Cardiac fibroblast (primary cell): ENCODE data around the gene DCAF5.
A peak's percentile ranks its signal among the peaks of the same experiment; 100 is the strongest.

Experiments
- DNase-seq, 2 donors: peaks; one replicate each; pipeline versions ENCODE4 v3.0.0 to v3.0.0-alpha.2; 2010; ENCODE audit warnings: low read depth in 2 of 2
- H3K4me3 ChIP-seq, 2 donors: replicated peaks in 1 of 2; 1 replicate in 1 of 2; 2 replicates in 1 of 2; pipeline ENCODE4 v1.5.1; 2011; ENCODE audit warnings: low read depth in 2 of 2, low read length in 2 of 2, mild to moderate bottlenecking in 2 of 2, moderate library complexity in 1 of 2
- TF ChIP-seq, protein P1 (sequence below): IDR thresholded peaks from one replicate; pipeline ENCODE4 v1.5.1; 2011; ENCODE audit warnings: low read depth, mild to moderate bottlenecking, low read length, inconsistent platforms

DCAF5 gene

GRCh38 chr14:69114763-69115162 is 38.2 kb downstream of the DCAF5 start:
- H3K4me3 ChIP-seq: no peak overlapping the region
- no peak for DNase-seq
- TF ChIP-seq, protein P1, sequence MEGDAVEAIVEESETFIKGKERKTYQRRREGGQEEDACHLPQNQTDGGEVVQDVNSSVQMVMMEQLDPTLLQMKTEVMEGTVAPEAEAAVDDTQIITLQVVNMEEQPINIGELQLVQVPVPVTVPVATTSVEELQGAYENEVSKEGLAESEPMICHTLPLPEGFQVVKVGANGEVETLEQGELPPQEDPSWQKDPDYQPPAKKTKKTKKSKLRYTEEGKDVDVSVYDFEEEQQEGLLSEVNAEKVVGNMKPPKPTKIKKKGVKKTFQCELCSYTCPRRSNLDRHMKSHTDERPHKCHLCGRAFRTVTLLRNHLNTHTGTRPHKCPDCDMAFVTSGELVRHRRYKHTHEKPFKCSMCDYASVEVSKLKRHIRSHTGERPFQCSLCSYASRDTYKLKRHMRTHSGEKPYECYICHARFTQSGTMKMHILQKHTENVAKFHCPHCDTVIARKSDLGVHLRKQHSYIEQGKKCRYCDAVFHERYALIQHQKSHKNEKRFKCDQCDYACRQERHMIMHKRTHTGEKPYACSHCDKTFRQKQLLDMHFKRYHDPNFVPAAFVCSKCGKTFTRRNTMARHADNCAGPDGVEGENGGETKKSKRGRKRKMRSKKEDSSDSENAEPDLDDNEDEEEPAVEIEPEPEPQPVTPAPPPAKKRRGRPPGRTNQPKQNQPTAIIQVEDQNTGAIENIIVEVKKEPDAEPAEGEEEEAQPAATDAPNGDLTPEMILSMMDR: no peak

DNA sequence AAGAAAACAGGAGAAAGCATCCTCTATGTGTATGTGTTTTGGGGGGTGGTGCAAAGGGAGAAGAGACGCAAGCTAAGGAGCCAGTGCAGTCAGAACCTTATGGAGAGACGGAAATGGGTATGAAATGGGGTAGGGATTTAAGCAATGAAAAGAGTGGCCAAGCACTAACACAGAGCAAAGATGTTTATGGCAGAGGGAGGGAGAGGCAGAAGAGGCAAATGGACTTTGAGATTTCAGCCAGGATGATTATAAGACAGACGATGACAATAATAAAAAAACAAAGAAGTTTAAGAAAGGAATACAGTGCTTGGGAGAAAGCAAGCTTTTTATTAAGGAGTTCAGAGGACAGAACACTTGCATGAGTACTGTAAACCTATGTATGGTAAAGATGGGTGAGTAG is 44.6 kb downstream of the DCAF5 start:
- no peak for DNase-seq
- TF ChIP-seq, protein P1: no peak
- H3K4me3 ChIP-seq: no peak overlapping the region

DNA sequence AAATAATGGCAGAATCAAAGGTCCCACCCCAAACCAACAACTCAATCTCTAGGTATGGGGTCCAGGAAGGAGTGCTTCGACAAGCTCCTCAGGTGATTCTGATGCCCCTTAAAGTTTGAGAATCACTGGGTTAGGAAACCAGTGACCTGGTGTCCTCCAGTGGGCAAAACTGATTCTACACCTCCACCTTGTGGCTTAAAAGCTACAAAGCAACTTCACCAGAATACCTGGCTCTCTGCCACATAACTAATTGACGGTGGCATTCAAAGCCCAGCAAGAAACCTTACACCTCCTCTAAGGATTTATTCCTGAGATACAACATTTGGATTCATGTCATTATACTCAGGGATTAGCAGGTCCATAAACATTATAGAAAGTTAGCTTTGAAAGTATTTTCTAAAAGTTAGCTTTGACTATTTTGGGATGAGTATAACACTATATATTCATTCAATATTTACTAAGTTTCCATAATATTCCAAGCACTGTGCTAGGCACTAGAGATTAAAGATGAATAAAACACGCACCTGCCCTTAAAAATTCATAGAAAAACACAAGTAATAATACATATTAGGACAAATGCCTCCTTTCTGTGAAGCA is 45.4 kb downstream of the DCAF5 start:
- TF ChIP-seq, protein P1: peak; percentile 70
- peak; percentile 79 to 82 for DNase-seq
- no peak overlapping the region for H3K4me3 ChIP-seq

GRCh38 chr14:69106451-69106850 is 46.5 kb downstream of the DCAF5 start:
- TF ChIP-seq, protein P1: no peak
- no peak for DNase-seq
- no peak overlapping the region for H3K4me3 ChIP-seq

DNA sequence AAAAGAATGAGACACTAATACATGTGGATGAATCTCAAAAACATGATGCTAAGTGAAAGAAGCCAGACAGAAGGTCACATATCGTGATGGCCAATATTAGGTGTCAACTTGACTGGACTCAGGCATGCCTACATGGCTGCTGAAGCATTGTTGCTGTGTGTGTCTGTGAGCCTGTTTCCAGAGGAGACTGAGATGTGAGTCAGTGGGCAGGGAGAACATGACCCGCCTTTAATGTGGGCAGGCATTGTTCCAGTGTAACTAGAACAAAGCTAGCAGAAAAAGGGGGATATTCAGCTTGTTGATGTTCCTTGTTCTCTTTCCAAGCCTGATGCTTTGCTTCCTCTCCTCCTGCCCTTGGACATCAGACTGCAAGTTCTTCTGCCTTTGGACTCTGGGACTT is 47.6 kb downstream of the DCAF5 start:
- DNase-seq: peak; percentile 73 to 86
- TF ChIP-seq, protein P1: no peak
- no peak overlapping the region for H3K4me3 ChIP-seq

DNA sequence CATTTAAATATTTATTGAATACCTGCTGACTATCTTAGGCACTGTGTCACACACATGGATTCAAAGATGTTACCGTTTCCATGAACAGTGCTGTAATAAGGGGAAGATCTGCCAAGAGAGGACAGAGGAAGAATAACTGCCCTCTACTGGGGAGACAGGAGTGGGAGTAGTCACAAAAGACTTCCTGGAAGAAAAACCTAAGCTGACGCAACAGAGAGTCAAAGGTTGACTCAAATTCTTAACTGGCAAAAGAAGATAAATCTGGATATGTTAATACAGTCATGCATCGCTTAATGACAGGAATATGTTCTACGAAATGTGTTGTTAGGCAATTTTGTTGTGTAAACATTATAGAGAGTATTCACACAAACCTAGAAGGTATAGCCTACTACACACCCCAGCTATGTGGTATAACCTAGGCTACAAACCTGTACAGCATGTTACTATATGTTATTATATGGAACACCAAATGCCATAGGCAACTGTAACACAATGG is 51.5 kb downstream of the DCAF5 start:
- TF ChIP-seq, protein P1: peak; percentile 84
- DNase-seq: peak; percentile 94 to 96
- no peak overlapping the region for H3K4me3 ChIP-seq

- TF ChIP-seq, protein P1: no peak
- no peak for DNase-seq
- no peak overlapping the region for H3K4me3 ChIP-seq
Measured at GRCh38 chr14:69097974-69098373, 54.9 kb downstream of the DCAF5 start.
